Measurements from ENCODE around the gene LY6G5B.
A peak's percentile ranks its signal among the peaks of the same experiment; 100 is the strongest.

The LY6G5B gene

DNA sequence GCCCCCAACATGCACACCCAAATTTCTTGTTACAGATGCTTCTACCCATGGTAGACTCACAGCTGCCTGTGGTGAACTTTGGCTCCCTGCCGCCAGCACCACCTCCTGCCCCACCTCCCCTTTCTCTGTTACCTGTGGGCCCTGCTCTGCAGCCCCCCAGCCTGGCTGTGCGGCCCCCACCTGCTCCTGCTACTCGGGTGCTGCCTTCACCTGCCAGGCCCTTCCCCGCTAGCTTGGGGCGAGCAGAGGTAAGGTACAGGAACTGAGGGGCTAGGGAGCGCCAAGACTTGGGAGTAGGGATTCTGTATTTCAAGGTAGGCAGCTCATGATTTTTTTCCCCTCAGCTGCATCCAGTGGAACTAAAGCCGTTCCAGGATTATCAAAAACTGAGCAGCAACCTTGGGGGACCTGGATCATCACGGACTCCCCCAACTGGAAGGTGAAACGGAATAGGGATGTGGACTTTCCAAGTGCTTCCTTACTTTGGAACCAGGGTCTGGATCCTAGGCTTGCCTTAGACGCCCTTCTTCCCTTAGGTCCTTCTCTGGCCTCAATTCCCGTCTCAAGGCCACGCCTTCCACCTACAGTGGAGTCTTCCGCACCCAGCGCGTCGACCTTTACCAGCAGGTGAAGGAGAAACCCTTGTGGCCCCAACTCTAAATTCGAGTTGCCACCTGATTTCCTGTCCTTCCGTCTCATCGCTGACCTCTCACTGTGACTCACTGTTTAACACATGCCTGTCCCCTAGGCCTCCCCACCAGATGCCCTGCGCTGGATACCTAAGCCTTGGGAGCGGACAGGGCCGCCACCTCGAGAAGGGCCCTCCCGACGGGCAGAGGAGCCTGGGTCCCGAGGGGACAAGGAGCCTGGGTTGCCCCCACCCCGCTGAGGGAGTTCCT lies 32.8 kb upstream of the LY6G5B start:
- TF ChIP-seq EZH2 (IDR thresholded peaks at IDR 0.05) (no peak), POLR2AphosphoS5 (IDR thresholded peaks at IDR 0.05; ENCODE audit: borderline replicate concordance, low read depth, low read length) (peak; percentile 31; the same call in 1 of the 2 replicates), FOXP2 (optimal IDR thresholded peaks at IDR 0.05; ENCODE audit: control extremely low read depth, extremely low read length, insufficient read depth) (no peak)
- H3K36me3 ChIP-seq (ENCODE audit: insufficient read depth, low read length), result peaks cover 94% of the 10 kb centered on the region
- peak overlapping the region; percentile 42 for H3K27ac ChIP-seq

GRCh38 chr6:31639043-31639442 lies 30.7 kb upstream of the LY6G5B start:
- H3K4me3 ChIP-seq, result no peak overlapping the region
- TF ChIP-seq EZH2 (IDR thresholded peaks at IDR 0.05) (no peak), POLR2AphosphoS5 (IDR thresholded peaks at IDR 0.05; ENCODE audit: borderline replicate concordance, low read depth, low read length) (peak; percentile 40)
- no peak for DNase-seq (ENCODE audit: low read depth, low spot score)
- peak overlapping the region; percentile 78; the same call in 1 of the 2 replicates for H3K27ac ChIP-seq
- H3K9ac ChIP-seq (ENCODE audit: insufficient read length), result no peak overlapping the region
- no peaks in the 10 kb centered on the region for H3K9me3 ChIP-seq (ENCODE audit: low read depth, low read length)
- peaks cover 89% of the 10 kb centered on the region for H3K36me3 ChIP-seq (ENCODE audit: insufficient read depth, low read length)

More for the DNA sequence above, 32.8 kb upstream of the LY6G5B start:
- Histone ChIP-seq H3K9ac (ENCODE audit: insufficient read length) (no peak overlapping the region), H3K9me3 (ENCODE audit: low read depth, low read length) (no peaks in the 10 kb centered on the region), H3K4me3 (no peak overlapping the region)
- DNase-seq (ENCODE audit: low read depth, low spot score), result no peak

GRCh38 chr6:31639449-31639861 lies 30.3 kb upstream of the LY6G5B start:
- Histone ChIP-seq H3K36me3 (ENCODE audit: insufficient read depth, low read length) (peaks cover 89% of the 10 kb centered on the region), H3K27ac (peak overlapping the region; percentile 78), H3K4me3 (no peak overlapping the region), H3K9me3 (ENCODE audit: low read depth, low read length) (no peaks in the 10 kb centered on the region), H3K9ac (ENCODE audit: insufficient read length) (no peak overlapping the region)
- DNase-seq (ENCODE audit: low read depth, low spot score), result no peak
- no peak for TF ChIP-seq FOXP2 (optimal IDR thresholded peaks at IDR 0.05; ENCODE audit: control extremely low read depth, extremely low read length, insufficient read depth)
- 0 out of 2 replicates have a peak, but pooled peaks have one; percentile 13 for TF ChIP-seq POLR2AphosphoS5 (IDR thresholded peaks at IDR 0.05; ENCODE audit: borderline replicate concordance, low read depth, low read length)

DNA sequence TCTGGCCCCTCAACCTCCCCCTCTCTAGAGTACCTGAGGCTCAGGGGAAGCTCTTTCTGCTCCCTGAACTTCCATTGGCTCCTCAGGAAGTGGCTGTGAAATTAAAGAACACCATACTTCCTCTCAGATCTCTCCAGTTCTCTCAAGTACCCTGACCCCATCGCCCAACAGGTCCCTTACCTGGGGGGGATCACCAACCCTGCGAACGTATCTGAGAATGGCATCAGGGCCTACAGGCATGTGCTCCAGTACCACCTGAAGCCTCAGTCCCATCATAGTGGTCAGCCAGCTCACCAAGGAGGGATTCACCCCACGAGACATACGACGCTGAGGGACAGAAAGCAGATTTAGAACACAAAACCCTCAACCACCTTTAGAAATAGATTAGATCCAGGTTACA lies 29.2 kb upstream of the LY6G5B start:
- Histone ChIP-seq H3K4me3 (no peak overlapping the region), H3K9ac (ENCODE audit: insufficient read length) (no peak overlapping the region), H3K27ac (no peak overlapping the region), H3K36me3 (ENCODE audit: insufficient read depth, low read length) (peaks cover 89% of the 10 kb centered on the region), H3K9me3 (ENCODE audit: low read depth, low read length) (no peaks in the 10 kb centered on the region)
- no peak for DNase-seq (ENCODE audit: low read depth, low spot score)
- TF ChIP-seq FOXP2 (optimal IDR thresholded peaks at IDR 0.05; ENCODE audit: control extremely low read depth, extremely low read length, insufficient read depth), result no peak
- TF ChIP-seq EZH2 (IDR thresholded peaks at IDR 0.05), result no peak
- TF ChIP-seq POLR2AphosphoS5 (IDR thresholded peaks at IDR 0.05; ENCODE audit: borderline replicate concordance, low read depth, low read length), result no peak

- TF ChIP-seq FOXP2 (optimal IDR thresholded peaks at IDR 0.05; ENCODE audit: control extremely low read depth, extremely low read length, insufficient read depth), result no peak
- no peak for TF ChIP-seq POLR2AphosphoS5 (IDR thresholded peaks at IDR 0.05; ENCODE audit: borderline replicate concordance, low read depth, low read length)
- no peak for TF ChIP-seq EZH2 (IDR thresholded peaks at IDR 0.05)
- peaks cover 88% of the 10 kb centered on the region for H3K36me3 ChIP-seq (ENCODE audit: insufficient read depth, low read length)
- H3K9ac ChIP-seq (ENCODE audit: insufficient read length), result no peak overlapping the region
- no peaks in the 10 kb centered on the region for H3K9me3 ChIP-seq (ENCODE audit: low read depth, low read length)
- no peak overlapping the region for H3K4me3 ChIP-seq
- H3K27ac ChIP-seq, result no peak overlapping the region
- no peak for DNase-seq (ENCODE audit: low read depth, low spot score)
These were observed 28.4 kb upstream of the LY6G5B start for GRCh38 chr6:31641370-31641769.

- TF ChIP-seq POLR2AphosphoS5 (IDR thresholded peaks at IDR 0.05; ENCODE audit: borderline replicate concordance, low read depth, low read length) (no peak), EZH2 (IDR thresholded peaks at IDR 0.05) (no peak)
- H3K36me3 ChIP-seq (ENCODE audit: insufficient read depth, low read length), result peaks cover 84% of the 10 kb centered on the region
These were observed 26.8 kb upstream of the LY6G5B start for GRCh38 chr6:31642798-31643570.

DNA sequence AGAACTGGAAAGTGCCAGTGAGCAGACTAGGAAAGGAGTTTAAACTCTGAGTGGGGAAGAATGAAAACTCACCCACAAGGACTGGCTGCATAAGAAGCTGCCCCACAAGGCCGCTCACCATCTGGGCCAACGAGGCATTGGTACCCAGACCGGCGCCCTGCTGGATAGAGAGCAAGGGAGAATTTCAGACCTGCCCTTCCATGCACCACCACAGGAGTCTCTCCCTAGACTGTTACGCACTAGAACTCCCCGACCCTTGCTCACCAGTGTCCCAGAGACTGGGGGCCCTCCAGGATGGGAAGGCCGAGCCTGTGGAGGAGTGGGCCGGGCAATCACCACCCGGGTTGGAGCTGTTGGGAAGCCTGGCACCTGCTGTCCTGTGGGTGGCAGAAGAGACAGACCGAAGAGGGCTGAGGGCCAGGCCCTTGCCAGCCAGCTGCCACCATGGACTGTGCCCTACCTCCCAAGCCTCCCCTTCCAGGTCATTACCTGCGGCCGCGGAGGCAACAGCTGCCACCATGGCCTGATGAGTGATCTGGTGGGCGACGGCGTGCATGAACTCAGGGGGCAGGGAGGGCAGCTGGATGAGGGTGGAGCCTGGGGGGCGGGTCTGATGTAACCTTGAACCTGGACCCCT lies 25.8 kb upstream of the LY6G5B start:
- Histone ChIP-seq H3K36me3 (ENCODE audit: insufficient read depth, low read length) (peaks cover 87% of the 10 kb centered on the region), H3K9ac (ENCODE audit: insufficient read length) (no peak overlapping the region)
- no peak for TF ChIP-seq EZH2 (IDR thresholded peaks at IDR 0.05)
- no peak for TF ChIP-seq POLR2AphosphoS5 (IDR thresholded peaks at IDR 0.05; ENCODE audit: borderline replicate concordance, low read depth, low read length)
- no peak for TF ChIP-seq FOXP2 (optimal IDR thresholded peaks at IDR 0.05; ENCODE audit: control extremely low read depth, extremely low read length, insufficient read depth)

More at GRCh38 chr6:31642798-31643570, 26.8 kb upstream of the LY6G5B start:
- DNase-seq (ENCODE audit: low read depth, low spot score), result no peak
- Histone ChIP-seq H3K4me3 (no peak overlapping the region), H3K9ac (ENCODE audit: insufficient read length) (no peak overlapping the region), H3K9me3 (ENCODE audit: low read depth, low read length) (no peaks in the 10 kb centered on the region), H3K27ac (no peak overlapping the region)

GRCh38 chr6:31645325-31645724 lies 24.5 kb upstream of the LY6G5B start:
- H3K27ac ChIP-seq, result no peak overlapping the region
- H3K9me3 ChIP-seq (ENCODE audit: low read depth, low read length), result no peaks in the 10 kb centered on the region
- TF ChIP-seq POLR2AphosphoS5 (IDR thresholded peaks at IDR 0.05; ENCODE audit: borderline replicate concordance, low read depth, low read length), result no peak
- no peak for TF ChIP-seq EZH2 (IDR thresholded peaks at IDR 0.05)
- no peak for TF ChIP-seq FOXP2 (optimal IDR thresholded peaks at IDR 0.05; ENCODE audit: control extremely low read depth, extremely low read length, insufficient read depth)
- no peak overlapping the region for H3K9ac ChIP-seq (ENCODE audit: insufficient read length)
- no peak for DNase-seq (ENCODE audit: low read depth, low spot score)
- H3K36me3 ChIP-seq (ENCODE audit: insufficient read depth, low read length), result peaks cover 83% of the 10 kb centered on the region
- H3K4me3 ChIP-seq, result no peak overlapping the region

More for the DNA sequence above, 25.8 kb upstream of the LY6G5B start:
- Histone ChIP-seq H3K9me3 (ENCODE audit: low read depth, low read length) (no peaks in the 10 kb centered on the region), H3K27ac (no peak overlapping the region), H3K4me3 (no peak overlapping the region)
- DNase-seq (ENCODE audit: low read depth, low spot score), result no peak

Measured in SK-N-MC (cell line).